PC-3 (cell line): ENCODE data around the gene BRAT1. TPM values are rescaled to one million over a fixed set of nuclear protein-coding genes. Genes with fewer than 3 reads are reported as not detected.

Source experiments
- ATAC-seq: fragments of 200-7000 bp; cut with Tn5 transposase; 2 replicates; pipeline ENCODE4 v1.9.1; 2020; ENCODE audit warnings: mild to moderate bottlenecking, moderate library complexity
- BruUV-seq: library from RNA; stranded (reverse); fragments of 400-500 nt; replicated peaks from 2 replicates; lab custom pipeline; 2021; lab: Mats Ljungman, UMichigan
- CTCF ChIA-PET: fragments of 300-600 bp; sonication (Branson Sonifier 250); formaldehyde crosslinking; loops from one replicate; lab custom pipeline; 2022; ENCODE audit warnings: antibody characterized with exemption; lab: Charles Lee
- POLR2A ChIA-PET: fragments of 300-600 bp; sonication (Branson Sonifier 250); formaldehyde crosslinking; loops from one replicate; lab custom pipeline; 2022; ENCODE audit warnings: antibody characterized with exemption; ENCODE audit not compliant: unreplicated experiment; lab: Charles Lee
- DNase-seq: peaks from one replicate; pipeline ENCODE4 v3.0.0-alpha.2; 2015
- H2AFZ ChIP-seq: fragments of 300-600 bp; sonication (generic); 2 replicates; pipeline ENCODE4 v1.6.0; 2016; ENCODE audit warnings: antibody characterized with exemption, low read length
- H3F3A ChIP-seq: fragments of 300-600 bp; sonication (generic); one replicate; pipeline ENCODE4 v1.6.0; 2017; ENCODE audit warnings: antibody characterized with exemption, low read length, control low read depth, mild to moderate bottlenecking; ENCODE audit not compliant: unreplicated experiment
- H3K27ac ChIP-seq: fragments of 300-600 bp; sonication (generic); 2 replicates; pipeline ENCODE4 v1.5.1; 2016; ENCODE audit warnings: mild to moderate bottlenecking, low read length
- H3K27me3 ChIP-seq: fragments of 300-600 bp; sonication (generic); 2 replicates; pipeline ENCODE4 v1.6.1; 2016; ENCODE audit warnings: low read length, mixed read lengths
- H3K36me3 ChIP-seq: fragments of 300-600 bp; sonication (generic); 2 replicates; pipeline ENCODE4 v1.6.1; 2016; ENCODE audit warnings: low read depth, mixed run types, low read length, mixed read lengths
- H3K4me1 ChIP-seq: fragments of 300-600 bp; sonication (generic); 2 replicates; pipeline ENCODE4 v1.5.1; 2016; ENCODE audit warnings: low read length; ENCODE audit not compliant: insufficient read depth
- H3K4me2 ChIP-seq: fragments of 300-600 bp; sonication (generic); 2 replicates; pipeline ENCODE4 v1.6.0; 2016; ENCODE audit warnings: low read length
- H3K4me3 ChIP-seq: fragments of 300-600 bp; sonication (generic); 2 replicates; pipeline ENCODE4 v1.5.1; 2016; ENCODE audit warnings: mild to moderate bottlenecking, low read length, mixed read lengths
- H3K79me2 ChIP-seq: fragments of 300-600 bp; sonication (generic); 2 replicates; pipeline ENCODE4 v1.6.1; 2017; ENCODE audit warnings: low read length, mixed read lengths
- H3K9ac ChIP-seq: fragments of 300-600 bp; sonication (generic); 2 replicates; pipeline ENCODE4 v1.6.0; 2016; ENCODE audit warnings: mild to moderate bottlenecking, low read length
- H3K9me2 ChIP-seq: fragments of 300-600 bp; sonication (generic); replicated peaks from 2 replicates; pipeline ENCODE4 v1.6.1; 2016; ENCODE audit warnings: mixed run types, low read length, mixed read lengths
- H3K9me3 ChIP-seq: fragments of 300-600 bp; sonication (generic); 2 replicates; pipeline ENCODE4 v1.6.1; 2016; ENCODE audit warnings: low read length, mixed read lengths
- H4K20me1 ChIP-seq: fragments of 300-600 bp; sonication (generic); 2 replicates; pipeline ENCODE4 v1.6.1; 2016; ENCODE audit warnings: low read length, mixed read lengths
- CTCF ChIP-seq: fragments of 300-600 bp; sonication (generic); conservative IDR thresholded peaks from 2 replicates; pipeline ENCODE4 v1.5.1; 2017; ENCODE audit warnings: antibody characterized with exemption, low read depth, mild to moderate bottlenecking, low read length
- EZH2 ChIP-seq: fragments of 300-600 bp; sonication (generic); IDR thresholded peaks from one replicate; pipeline ENCODE4 v1.6.1; 2017; ENCODE audit warnings: antibody characterized with exemption, mild to moderate bottlenecking, low read length; ENCODE audit not compliant: unreplicated experiment
- EZH2phosphoT487 ChIP-seq: fragments of 300-600 bp; sonication (generic); IDR thresholded peaks from 2 replicates; pipeline ENCODE4 v1.6.1; 2018; ENCODE audit warnings: mild to moderate bottlenecking, antibody characterized with exemption, low read length, borderline replicate concordance
- intact Hi-C: fragments of 100-400 bp; cut with micrococcal nuclease; formaldehyde crosslinking; loops from 2 replicates; pipeline ENCODE4 v1.9.0; 2023
- microRNA-seq: library from miRNA; unstranded; fragments of <30 nt; microRNA quantifications from one replicate; pipeline ENCODE4 v1.1.0, GENCODE V29; 2020; ENCODE audit not compliant: unreplicated experiment
- total RNA-seq: library from RNA; depleted of rRNA; stranded (reverse); fragments of >200 nt; gene quantifications from 2 replicates; pipeline ENCODE4 v1.2.3, GENCODE V29; 2014; rRNA removed

Gene BRAT1
- total RNA-seq, 1 experiment from 2014 or later: 65.2 TPM

GRCh38 chr7:2488681-2489080 is 66.6 kb downstream of the BRAT1 start:
- H3K9me3 ChIP-seq: no peaks in the 10 kb centered on the region
- H2AFZ ChIP-seq: no peak overlapping the region
- no peaks in the 10 kb centered on the region for H3K79me2 ChIP-seq
- ChIA-PET POLR2A (no interaction called here), CTCF (no interaction called here)
- no peaks in the 10 kb centered on the region for H3K27me3 ChIP-seq
- H3K4me3 ChIP-seq: no peak overlapping the region
- H3K9me2 ChIP-seq: no peaks in the 10 kb centered on the region
- no peak overlapping the region for H3K9ac ChIP-seq
- ATAC-seq: no peak
- H3K36me3 ChIP-seq: no peaks in the 10 kb centered on the region
- H3K4me2 ChIP-seq: no peak overlapping the region
- no peak for TF ChIP-seq EZH2phosphoT487
- TF ChIP-seq EZH2: no peak
- no peak for TF ChIP-seq CTCF
- no peaks in the 10 kb centered on the region for H3K4me1 ChIP-seq
- BruUV-seq: no TSS peak
- H3F3A ChIP-seq: no peaks in the 10 kb centered on the region
- no peaks in the 10 kb centered on the region for H4K20me1 ChIP-seq
- DNase-seq: no peak
- no peak overlapping the region for H3K27ac ChIP-seq
- intact Hi-C loops: no loop called here

GRCh38 chr7:2488272-2488645 is 67.1 kb downstream of the BRAT1 start:
- Histone ChIP-seq H3K4me2 (no peak overlapping the region), H4K20me1 (no peaks in the 10 kb centered on the region), H3K9ac (no peak overlapping the region), H2AFZ (no peak overlapping the region), H3K27me3 (no peaks in the 10 kb centered on the region), H3K79me2 (no peaks in the 10 kb centered on the region), H3K4me1 (no peaks in the 10 kb centered on the region), H3K4me3 (no peak overlapping the region), H3K9me3 (no peaks in the 10 kb centered on the region), H3K27ac (no peak overlapping the region), H3K9me2 (no peaks in the 10 kb centered on the region), H3F3A (no peaks in the 10 kb centered on the region), H3K36me3 (no peaks in the 10 kb centered on the region)
- BruUV-seq: no TSS peak
- no peak for ATAC-seq
- no peak for DNase-seq
- ChIA-PET POLR2A (no interaction called here), CTCF (no interaction called here)
- TF ChIP-seq EZH2phosphoT487: no peak
- TF ChIP-seq CTCF: no peak
- no peak for TF ChIP-seq EZH2
- intact Hi-C loops: no loop called here

Small RNAs within 50 kb of the gene (microRNA-seq; reads per million reads assigned to microRNA genes)
- gene MIR4648: not detected

Other genes starting within 250 kb of the BRAT1 start
- 12.3 and 20.5 TPM in 2 replicates for gene SNX8, start 241.1 kb downstream of the BRAT1 start, total RNA-seq
- 289 and 377 TPM in 2 replicates for gene EIF3B, start 200.7 kb downstream of the BRAT1 start, total RNA-seq
- gene CHST12, start 151.9 kb downstream of the BRAT1 start, total RNA-seq: 12.2 and 12.9 TPM in 2 replicates
- gene GRIFIN, start 79.1 kb downstream of the BRAT1 start, total RNA-seq: not detected in 2 replicates
- gene LFNG, start 35.8 kb downstream of the BRAT1 start, total RNA-seq: 4.8 and 7.7 TPM in 2 replicates
- gene IQCE, start 3.5 kb upstream of the BRAT1 start, total RNA-seq: 9.7 and 24.7 TPM in 2 replicates
- 25.0 and 41.4 TPM in 2 replicates for gene TTYH3, start 76.5 kb upstream of the BRAT1 start, total RNA-seq
- 0.75 TPM in 1 of 2 replicates, not detected in the other for gene AMZ1, start 132.7 kb upstream of the BRAT1 start, total RNA-seq